GM19328 (cell line): ENCODE data around the gene SPOCK3.

Source experiments
- ATAC-seq: cut with Tn5 transposase; IDR thresholded peaks from one replicate; pipeline ENCODE4 v1.9.1; 2021; ENCODE audit warnings: mild to moderate bottlenecking, moderate library complexity; ENCODE audit not compliant: unreplicated experiment

Gene SPOCK3

GRCh38 chr4:166687828-166688227, 546.5 kb downstream of the SPOCK3 start:
- no peak for ATAC-seq
